ENCODE measurements around the gene ELL. TPM values are rescaled to one million over a fixed set of nuclear protein-coding genes. Genes with fewer than 3 reads are reported as not detected.

ELL gene
- 10 to 100 TPM; 24.4 to 25.5 TPM for total RNA-seq
- polyA plus RNA-seq, result 22.1 TPM

DNA sequence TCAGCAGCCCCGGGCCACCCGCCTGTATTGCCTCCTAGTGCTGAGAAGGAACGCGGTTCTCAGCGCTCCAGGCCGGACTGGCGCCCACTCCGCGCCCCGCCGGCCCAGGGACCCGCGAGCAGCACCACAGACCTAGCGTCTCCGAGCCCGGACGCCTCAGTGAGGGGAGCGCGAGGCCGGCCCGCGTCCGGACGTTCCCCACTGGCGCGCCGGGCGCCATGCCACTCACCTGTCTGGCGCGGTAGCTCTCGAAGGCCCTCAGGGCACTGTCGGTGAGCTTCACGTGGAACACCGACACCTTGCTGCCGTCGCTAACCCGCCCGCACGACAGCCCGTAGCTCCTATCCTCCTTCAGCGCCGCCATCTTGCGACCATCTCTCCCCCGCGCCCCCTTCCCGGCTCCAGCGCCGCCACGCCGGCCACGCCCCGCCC lies at the start of gene ELL:
Gene ELL (minus strand): TSS at position 379 of the 432 bp plus-strand sequence. CDS start 15 bp downstream, at position 364.
- ChIA-PET CTCF (interaction anchor here (0.8 to 6.6 kb wide), 16 partner anchors 13 to 397 kb away, joined by 3 to 81 read pairs (median 6); partner anchors contain the start of genes COPE, DDX49, REX1BD and UBA52), POLR2A (interaction anchor here (0.6 to 3.5 kb wide), 7 partner anchors 13 to 241 kb away, joined by 3 to 38 read pairs (median 6); partner anchors contain the start of genes KXD1, REX1BD and UBA52)

GRCh38 chr19:18568367-18568766 lies 46.5 kb upstream of the ELL start:
- Mint-ChIP-seq H3K4me3 (no peak overlapping the region), H3K4me1 (peaks cover 17 to 23% (median 22%) of the 10 kb centered on the region in 3 donors), H3K27ac (no peak overlapping the region), H3K27me3 (no peaks in the 10 kb centered on the region), H3K9me3 (no peaks in the 10 kb centered on the region), H3K36me3 (peaks cover 0 to 80% (median 5%) of the 10 kb centered on the region in 3 donors)
- Histone ChIP-seq H3K4me1 (ENCODE audit: insufficient read depth, low read length) (peaks cover 17% of the 10 kb centered on the region), H3K27ac (ENCODE audit: low read depth, low read length) (no peak overlapping the region), H3K4me3 (ENCODE audit: low read length) (no peak overlapping the region), H3K36me3 (ENCODE audit: insufficient read depth, low read length) (peaks cover 46% of the 10 kb centered on the region), H3K27me3 (ENCODE audit: insufficient read depth, low read length, poor library complexity, severe bottlenecking) (no peaks in the 10 kb centered on the region), H3K9me3 (ENCODE audit: low read length) (no peaks in the 10 kb centered on the region)
- ChIA-PET POLR2A (interaction anchor here (0.6 kb wide), 1 partner anchor 287 kb away, joined by 4 read pairs; the partner anchor contains the start of gene JUND), CTCF (interaction anchor here (0.9 kb wide), 1 partner anchor 20 kb away, joined by 3 read pairs; the partner anchor contains the start of gene REX1BD)
- DNase-seq, result no peak

More for the DNA sequence above, at the start of gene ELL:
- H3K4me1 ChIP-seq (ENCODE audit: insufficient read depth, low read length), result peaks cover 18% of the 10 kb centered on the region
- H3K27ac ChIP-seq (ENCODE audit: low read depth, low read length), result peak within 1 kb of the TSS; percentile 92
- peak within 1 kb of the TSS; percentile 76 for H3K4me3 ChIP-seq (ENCODE audit: low read length)
- no peaks in the 10 kb centered on the region for H3K27me3 ChIP-seq (ENCODE audit: insufficient read depth, low read length, poor library complexity, severe bottlenecking)
- H3K27ac Mint-ChIP-seq, result peak within 1 kb of the TSS; percentile 79 to 100 (median 98)
- no peaks in the 10 kb centered on the region for H3K36me3 ChIP-seq (ENCODE audit: insufficient read depth, low read length)
- H3K27me3 Mint-ChIP-seq, result peaks cover 0 to 2% of the 10 kb centered on the region in 2 donors
- H3K4me3 Mint-ChIP-seq, result peak within 1 kb of the TSS; percentile 87 to 98 (median 94)
- no peaks in the 10 kb centered on the region for H3K9me3 Mint-ChIP-seq
- H3K4me1 Mint-ChIP-seq, result peaks cover 24 to 32% (median 29%) of the 10 kb centered on the region in 3 donors
- peaks cover 0 to 14% (median 0%) of the 10 kb centered on the region in 3 donors for H3K36me3 Mint-ChIP-seq
- H3K9me3 ChIP-seq (ENCODE audit: low read length), result no peaks in the 10 kb centered on the region
- DNase-seq, result no peak

- Mint-ChIP-seq H3K4me1 (peaks cover 4 to 9% (median 9%) of the 10 kb centered on the region in 3 donors), H3K36me3 (peaks cover 0 to 79% (median 5%) of the 10 kb centered on the region in 3 donors)
- CTCF ChIA-PET, result interaction anchor here (1.2 kb wide), 1 partner anchor 116 kb away, joined by 3 read pairs; no protein-coding TSS in a partner anchor
These were observed 45.1 kb upstream of the ELL start for GRCh38 chr19:18566953-18567352.

GRCh38 chr19:18562086-18562485 lies 40.2 kb upstream of the ELL start:
- H3K9me3 Mint-ChIP-seq, result no peaks in the 10 kb centered on the region
- CTCF ChIA-PET, result no interaction called here
- H3K36me3 Mint-ChIP-seq, result peaks cover 0 to 61% (median 4%) of the 10 kb centered on the region in 3 donors
- H3K9me3 ChIP-seq (ENCODE audit: low read length), result no peaks in the 10 kb centered on the region
- no peak overlapping the region for H3K27ac ChIP-seq (ENCODE audit: low read depth, low read length)
- H3K4me1 ChIP-seq (ENCODE audit: insufficient read depth, low read length), result peaks cover 21% of the 10 kb centered on the region
- no peak overlapping the region for H3K4me3 Mint-ChIP-seq
- H3K36me3 ChIP-seq (ENCODE audit: insufficient read depth, low read length), result peaks cover 29% of the 10 kb centered on the region
- H3K27me3 Mint-ChIP-seq, result no peaks in the 10 kb centered on the region
- POLR2A ChIA-PET, result no interaction called here
- no peak overlapping the region for H3K27ac Mint-ChIP-seq
- H3K27me3 ChIP-seq (ENCODE audit: insufficient read depth, low read length, poor library complexity, severe bottlenecking), result no peaks in the 10 kb centered on the region
- DNase-seq, result no peak
- peaks cover 18 to 33% (median 29%) of the 10 kb centered on the region in 3 donors for H3K4me1 Mint-ChIP-seq
- no peak overlapping the region for H3K4me3 ChIP-seq (ENCODE audit: low read length)

More at GRCh38 chr19:18566953-18567352, 45.1 kb upstream of the ELL start:
- Histone ChIP-seq H3K36me3 (ENCODE audit: insufficient read depth, low read length) (peaks cover 45% of the 10 kb centered on the region), H3K4me1 (ENCODE audit: insufficient read depth, low read length) (peaks cover 5% of the 10 kb centered on the region), H3K27me3 (ENCODE audit: insufficient read depth, low read length, poor library complexity, severe bottlenecking) (no peaks in the 10 kb centered on the region), H3K9me3 (ENCODE audit: low read length) (no peaks in the 10 kb centered on the region), H3K4me3 (ENCODE audit: low read length) (no peak overlapping the region), H3K27ac (ENCODE audit: low read depth, low read length) (no peak overlapping the region)
- POLR2A ChIA-PET, result no interaction called here
- no peak for DNase-seq
- Mint-ChIP-seq H3K4me3 (no peak overlapping the region), H3K27ac (peak overlapping the region in 1 of 8 donors; percentile 88), H3K27me3 (no peaks in the 10 kb centered on the region), H3K9me3 (no peaks in the 10 kb centered on the region)

- H3K27me3 Mint-ChIP-seq, result no peaks in the 10 kb centered on the region
- H3K27ac Mint-ChIP-seq, result peak overlapping the region in 7 of 8 donors; percentile 88 to 98 (median 98)
- DNase-seq, result no peak
- Histone ChIP-seq H3K27ac (ENCODE audit: low read depth, low read length) (no peak overlapping the region), H3K9me3 (ENCODE audit: low read length) (no peaks in the 10 kb centered on the region), H3K4me3 (ENCODE audit: low read length) (no peak overlapping the region), H3K27me3 (ENCODE audit: insufficient read depth, low read length, poor library complexity, severe bottlenecking) (no peaks in the 10 kb centered on the region), H3K4me1 (ENCODE audit: insufficient read depth, low read length) (peaks cover 23% of the 10 kb centered on the region), H3K36me3 (ENCODE audit: insufficient read depth, low read length) (peaks cover 10% of the 10 kb centered on the region)
- no peaks in the 10 kb centered on the region for H3K9me3 Mint-ChIP-seq
- peaks cover 0 to 41% (median 2%) of the 10 kb centered on the region in 3 donors for H3K36me3 Mint-ChIP-seq
- peaks cover 18 to 34% (median 29%) of the 10 kb centered on the region in 3 donors for H3K4me1 Mint-ChIP-seq
- CTCF ChIA-PET, result interaction anchor here (1.3 to 1.8 kb wide), 2 partner anchors 38 to 86 kb away, joined by 3 to 4 read pairs; partner anchors contain the start of gene ELL
- POLR2A ChIA-PET, result interaction anchor here (2.5 kb wide), 1 partner anchor 29 kb away, joined by 16 read pairs; the partner anchor contains the start of gene REX1BD
- peak overlapping the region in 6 of 7 donors; percentile 48 to 93 (median 90) for H3K4me3 Mint-ChIP-seq
These were observed 37.8 kb upstream of the ELL start for GRCh38 chr19:18559685-18560084.

DNA sequence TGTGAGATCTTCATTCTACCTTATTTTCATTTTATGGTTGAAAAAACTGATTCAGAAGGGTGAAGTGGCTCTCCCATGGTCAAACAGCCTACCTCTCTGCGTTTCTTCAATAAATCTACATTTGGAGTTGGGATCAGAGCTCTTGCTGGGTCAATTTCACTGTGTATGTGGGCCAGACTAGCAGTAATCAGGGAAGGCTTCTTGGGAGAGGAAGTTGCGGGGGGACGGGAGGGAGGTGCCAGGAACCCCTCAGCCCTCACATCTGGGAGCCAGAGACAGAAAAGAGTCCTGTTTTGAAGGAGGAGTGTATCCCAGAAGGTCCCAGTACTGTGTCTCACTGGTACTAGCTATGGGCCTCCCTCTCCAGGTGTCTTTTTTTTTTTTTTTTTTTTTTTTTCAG lies 36.7 kb upstream of the ELL start:
- Mint-ChIP-seq H3K4me1 (peaks cover 18 to 34% (median 29%) of the 10 kb centered on the region in 3 donors), H3K27me3 (no peaks in the 10 kb centered on the region), H3K4me3 (peak overlapping the region; percentile 90 to 94 (median 92)), H3K36me3 (peaks cover 0 to 31% (median 0%) of the 10 kb centered on the region in 3 donors), H3K27ac (peak overlapping the region; percentile 93 to 99 (median 98)), H3K9me3 (no peaks in the 10 kb centered on the region)
- POLR2A ChIA-PET, result interaction anchor here (0.5 to 3.9 kb wide), 9 partner anchors 13 to 521 kb away, joined by 3 to 43 read pairs (median 8); partner anchors contain the start of genes COPE, DDX49, FKBP8 and JUND
- DNase-seq, result no peak
- Histone ChIP-seq H3K27me3 (ENCODE audit: insufficient read depth, low read length, poor library complexity, severe bottlenecking) (no peaks in the 10 kb centered on the region), H3K27ac (ENCODE audit: low read depth, low read length) (peak overlapping the region; percentile 96), H3K4me1 (ENCODE audit: insufficient read depth, low read length) (peaks cover 23% of the 10 kb centered on the region), H3K36me3 (ENCODE audit: insufficient read depth, low read length) (peaks cover 4% of the 10 kb centered on the region), H3K9me3 (ENCODE audit: low read length) (no peaks in the 10 kb centered on the region), H3K4me3 (ENCODE audit: low read length) (peak overlapping the region; percentile 98)
- CTCF ChIA-PET, result interaction anchor here (0.6 to 2.4 kb wide), 7 partner anchors 14 to 143 kb away, joined by 3 to 9 read pairs (median 4); partner anchors contain the start of genes ELL, FKBP8 and REX1BD

DNA sequence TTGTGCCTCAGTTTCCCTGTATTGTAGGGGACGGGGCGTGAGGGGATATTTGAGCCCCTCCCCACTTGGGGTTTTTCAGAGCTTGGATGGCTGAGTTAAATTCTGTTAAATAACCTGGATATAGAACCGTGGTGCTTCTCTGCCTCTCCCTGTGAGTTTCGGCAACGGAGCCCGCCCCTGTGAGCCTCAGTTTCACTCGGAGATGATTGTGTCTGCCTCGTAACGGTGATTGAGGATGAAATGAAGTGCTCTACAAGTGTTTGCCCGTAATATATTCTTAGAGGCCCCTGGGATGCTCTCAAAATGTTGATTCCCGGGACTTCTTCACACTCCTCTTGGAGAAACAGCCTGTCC lies 36.3 kb upstream of the ELL start:
- H3K4me3 ChIP-seq (ENCODE audit: low read length), result peak overlapping the region; percentile 98

More for the DNA sequence above, 36.3 kb upstream of the ELL start:
- CTCF ChIA-PET, result interaction anchor here (0.6 to 2.4 kb wide), 9 partner anchors 12 to 143 kb away, joined by 3 to 9 read pairs (median 4); partner anchors contain the start of genes ELL, FKBP8 and REX1BD
- Mint-ChIP-seq H3K4me1 (peaks cover 18 to 34% (median 29%) of the 10 kb centered on the region in 3 donors), H3K36me3 (peaks cover 0 to 27% (median 0%) of the 10 kb centered on the region in 3 donors), H3K4me3 (peak overlapping the region; percentile 90 to 94 (median 92)), H3K27me3 (no peaks in the 10 kb centered on the region), H3K9me3 (no peaks in the 10 kb centered on the region), H3K27ac (peak overlapping the region; percentile 93 to 99 (median 98))
- H3K27me3 ChIP-seq (ENCODE audit: insufficient read depth, low read length, poor library complexity, severe bottlenecking), result no peaks in the 10 kb centered on the region
- H3K4me1 ChIP-seq (ENCODE audit: insufficient read depth, low read length), result peaks cover 23% of the 10 kb centered on the region
- POLR2A ChIA-PET, result interaction anchor here (0.5 to 3.9 kb wide), 16 partner anchors 10 to 807 kb away, joined by 3 to 43 read pairs (median 6); partner anchors contain the start of genes COPE, DDX49, ELL and FKBP8
- H3K27ac ChIP-seq (ENCODE audit: low read depth, low read length), result peak overlapping the region; percentile 96
- DNase-seq, result no peak
- H3K36me3 ChIP-seq (ENCODE audit: insufficient read depth, low read length), result peaks cover 4% of the 10 kb centered on the region
- H3K9me3 ChIP-seq (ENCODE audit: low read length), result no peaks in the 10 kb centered on the region
